CD4-positive, alpha-beta T cell (primary cell): ENCODE measurements around the gene KYNU. TPM values are rescaled to one million over a fixed set of nuclear protein-coding genes. Genes with fewer than 3 reads are reported as not detected.

Experiments
- ATAC-seq: fragments of 200-7000 bp; cut with Tn5 transposase; one replicate; pipeline ENCODE4 v1.10.0; 2022; ENCODE audit warnings: mild to moderate bottlenecking; ENCODE audit not compliant: poor library complexity
- CTCF ChIA-PET: fragments of 350-600 bp; sonication (Branson Sonifier 250); formaldehyde crosslinking; loops from one replicate; lab custom pipeline; 2021; ENCODE audit warnings: antibody characterized with exemption, inconsistent platforms; lab: Charles Lee
- POLR2A ChIA-PET: fragments of 350-600 bp; sonication (Branson Sonifier 250); formaldehyde crosslinking; loops from one replicate; lab custom pipeline; 2021; ENCODE audit warnings: antibody characterized with exemption, inconsistent platforms; lab: Charles Lee
- DNase-seq, 14 experiments: peaks; one replicate each; pipeline ENCODE4 v3.0.0-alpha.2; 2013 to 2020; ENCODE audit warnings: mixed read lengths in 2 of 14
- H3K27ac ChIP-seq, 2 donors: one replicate each; pipeline versions ENCODE4 v1.5.1 to v1.7.0; 2013; ENCODE audit warnings: low read length in 2 of 2, low read depth in 1 of 2, mild to moderate bottlenecking in 1 of 2
- H3K27me3 ChIP-seq, 2 experiments: 1 replicate in 1 of 2; 2 replicates in 1 of 2; pipeline versions ENCODE4 v1.6.1 to v1.7.0; 2013; ENCODE audit warnings: low read length in 2 of 2, control low read depth in 1 of 2, mild to moderate bottlenecking in 1 of 2, moderate library complexity in 1 of 2; ENCODE audit not compliant: insufficient read depth in 2 of 2, control insufficient read depth in 1 of 2
- H3K36me3 ChIP-seq: one replicate; pipeline ENCODE4 v1.6.1; 2013; ENCODE audit warnings: low read length, control low read depth; ENCODE audit not compliant: insufficient read depth
- H3K4me1 ChIP-seq: one replicate; pipeline ENCODE4 v1.6.1; 2013; ENCODE audit warnings: low read length, control low read depth; ENCODE audit not compliant: insufficient read depth
- H3K4me3 ChIP-seq: one replicate; pipeline ENCODE4 v1.5.1; 2013; ENCODE audit warnings: mild to moderate bottlenecking, low read length, moderate library complexity
- H3K9me3 ChIP-seq, 2 experiments: 1 replicate in 1 of 2; 2 replicates in 1 of 2; pipeline versions ENCODE4 v1.6.1 to v1.7.0; 2013; ENCODE audit warnings: low read length in 2 of 2, mild to moderate bottlenecking in 2 of 2, control low read depth in 1 of 2, moderate library complexity in 1 of 2; ENCODE audit not compliant: control insufficient read depth in 1 of 2, insufficient read depth in 1 of 2
- H3K27ac Mint-ChIP-seq: one replicate; pipeline ENCODE4 v1.8.0; 2020; ENCODE audit warnings: mixed read lengths
- H3K27me3 Mint-ChIP-seq: one replicate; pipeline ENCODE4 v1.8.0; 2021; ENCODE audit warnings: mixed read lengths
- H3K36me3 Mint-ChIP-seq: one replicate; pipeline ENCODE4 v1.8.0; 2021; ENCODE audit warnings: low read depth, mixed read lengths
- H3K4me1 Mint-ChIP-seq: one replicate; pipeline ENCODE4 v1.8.0; 2021; ENCODE audit warnings: low read depth, mixed read lengths
- H3K4me3 Mint-ChIP-seq: one replicate; pipeline ENCODE4 v1.8.0; 2020; ENCODE audit warnings: mild to moderate bottlenecking, mixed read lengths
- H3K9me3 Mint-ChIP-seq: one replicate; pipeline ENCODE4 v1.8.0; 2020; ENCODE audit warnings: mixed read lengths
- intact Hi-C, 2 experiments: fragments of 100-400 bp; cut with DNase I in 1 of 2; cut with micrococcal nuclease in 1 of 2; formaldehyde crosslinking; loops; one replicate each; pipeline versions ENCODE4 v1.15.1 to v1.9.0; 2023 to 2025; cut with DNase I, micrococcal nuclease
- total RNA-seq, 174 experiments: library from RNA in 2 of 174; stranded (reverse) in 2 of 174; gene quantifications; one replicate each; pipeline ENCODE4 v1.2.3 and lab custom pipeline; 2021 to 2026
- TF ChIP-seq, protein P1 (sequence below): fragments of 200-600 bp; IDR thresholded peaks from one replicate; pipeline ENCODE4 v1.8.0; 2022; ENCODE audit warnings: antibody characterized with exemption, mild to moderate bottlenecking

Gene KYNU
- total RNA-seq, 2 experiments from 2014 or later, result 0.38 to 0.50 TPM

DNA sequence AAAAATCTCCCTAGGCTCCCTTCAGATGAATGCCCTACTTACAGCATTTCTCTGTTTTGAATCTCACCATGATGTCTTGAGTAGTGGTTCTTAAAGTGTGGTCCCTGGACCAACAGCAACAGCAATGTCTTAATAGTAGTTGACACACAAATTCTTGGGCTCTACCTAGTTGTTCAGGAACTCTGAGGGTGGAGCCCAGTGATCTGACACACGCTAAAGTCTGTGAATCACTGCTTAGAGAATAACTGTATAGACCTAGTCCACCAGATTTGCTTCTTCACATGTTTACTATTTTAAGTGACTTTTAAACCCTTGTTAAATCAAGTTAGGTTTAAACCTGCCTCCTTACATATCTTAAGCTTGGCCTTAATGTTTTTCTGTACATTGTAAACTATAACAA is 204.2 kb downstream of the KYNU start:
- intact Hi-C loops, result no loop called here
- Mint-ChIP-seq H3K4me3 (no peak overlapping the region), H3K4me1 (peaks cover 19% of the 10 kb centered on the region), H3K36me3 (no peaks in the 10 kb centered on the region), H3K27ac (no peak overlapping the region), H3K27me3 (no peaks in the 10 kb centered on the region), H3K9me3 (no peaks in the 10 kb centered on the region)
- Histone ChIP-seq H3K4me3 (no peak overlapping the region), H3K4me1 (no peaks in the 10 kb centered on the region), H3K27me3 (no peaks in the 10 kb centered on the region), H3K27ac (no peak overlapping the region), H3K9me3 (no peaks in the 10 kb centered on the region), H3K36me3 (no peaks in the 10 kb centered on the region)
- ChIA-PET CTCF (no interaction called here), POLR2A (interaction anchor here (0.7 kb wide), 1 partner anchor 136 kb away, joined by 3 read pairs; no protein-coding TSS in a partner anchor)
- ATAC-seq (no peak), DNase-seq (no peak)
- TF ChIP-seq, protein P1, sequence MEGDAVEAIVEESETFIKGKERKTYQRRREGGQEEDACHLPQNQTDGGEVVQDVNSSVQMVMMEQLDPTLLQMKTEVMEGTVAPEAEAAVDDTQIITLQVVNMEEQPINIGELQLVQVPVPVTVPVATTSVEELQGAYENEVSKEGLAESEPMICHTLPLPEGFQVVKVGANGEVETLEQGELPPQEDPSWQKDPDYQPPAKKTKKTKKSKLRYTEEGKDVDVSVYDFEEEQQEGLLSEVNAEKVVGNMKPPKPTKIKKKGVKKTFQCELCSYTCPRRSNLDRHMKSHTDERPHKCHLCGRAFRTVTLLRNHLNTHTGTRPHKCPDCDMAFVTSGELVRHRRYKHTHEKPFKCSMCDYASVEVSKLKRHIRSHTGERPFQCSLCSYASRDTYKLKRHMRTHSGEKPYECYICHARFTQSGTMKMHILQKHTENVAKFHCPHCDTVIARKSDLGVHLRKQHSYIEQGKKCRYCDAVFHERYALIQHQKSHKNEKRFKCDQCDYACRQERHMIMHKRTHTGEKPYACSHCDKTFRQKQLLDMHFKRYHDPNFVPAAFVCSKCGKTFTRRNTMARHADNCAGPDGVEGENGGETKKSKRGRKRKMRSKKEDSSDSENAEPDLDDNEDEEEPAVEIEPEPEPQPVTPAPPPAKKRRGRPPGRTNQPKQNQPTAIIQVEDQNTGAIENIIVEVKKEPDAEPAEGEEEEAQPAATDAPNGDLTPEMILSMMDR, result no peak

DNA sequence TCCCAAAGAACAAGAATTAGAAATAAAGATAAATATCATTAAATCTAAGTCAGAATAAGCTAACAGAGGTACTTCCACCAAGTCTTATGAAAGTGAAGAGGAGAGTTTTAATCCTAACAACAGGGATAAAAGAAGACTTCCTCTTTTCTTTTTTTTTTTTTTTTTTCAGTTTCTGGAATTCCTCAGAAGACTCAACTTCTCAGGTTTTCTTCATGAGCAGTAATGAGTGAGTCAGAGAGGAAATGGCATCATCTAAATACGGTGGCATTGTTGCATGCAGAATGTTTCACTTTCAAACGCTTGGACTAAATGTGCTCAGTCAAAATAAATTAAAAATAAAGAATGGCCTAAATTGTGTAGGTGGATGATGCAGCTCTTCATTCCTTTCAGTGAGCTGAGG is 206.2 kb downstream of the KYNU start:
- Histone ChIP-seq H3K9me3 (no peaks in the 10 kb centered on the region), H3K4me1 (no peaks in the 10 kb centered on the region), H3K4me3 (no peak overlapping the region), H3K36me3 (no peaks in the 10 kb centered on the region), H3K27ac (no peak overlapping the region), H3K27me3 (no peaks in the 10 kb centered on the region)
- Mint-ChIP-seq H3K36me3 (no peaks in the 10 kb centered on the region), H3K4me1 (peaks cover 19% of the 10 kb centered on the region), H3K4me3 (no peak overlapping the region), H3K9me3 (no peaks in the 10 kb centered on the region), H3K27ac (no peak overlapping the region), H3K27me3 (no peaks in the 10 kb centered on the region)
- ATAC-seq, result no peak
- ChIA-PET POLR2A (interaction anchor here (0.6 kb wide), 1 partner anchor 10 kb away, joined by 4 read pairs; no protein-coding TSS in a partner anchor), CTCF (interaction anchor here (0.7 to 1.7 kb wide), 4 partner anchors 9 to 181 kb away, joined by 3 to 5 read pairs (median 3); no protein-coding TSS in a partner anchor)
- peak in 3 of 14 experiments; percentile 40 to 60 (median 54) for DNase-seq
- intact Hi-C loops, result no loop called here
- TF ChIP-seq, protein P1, result no peak

DNA sequence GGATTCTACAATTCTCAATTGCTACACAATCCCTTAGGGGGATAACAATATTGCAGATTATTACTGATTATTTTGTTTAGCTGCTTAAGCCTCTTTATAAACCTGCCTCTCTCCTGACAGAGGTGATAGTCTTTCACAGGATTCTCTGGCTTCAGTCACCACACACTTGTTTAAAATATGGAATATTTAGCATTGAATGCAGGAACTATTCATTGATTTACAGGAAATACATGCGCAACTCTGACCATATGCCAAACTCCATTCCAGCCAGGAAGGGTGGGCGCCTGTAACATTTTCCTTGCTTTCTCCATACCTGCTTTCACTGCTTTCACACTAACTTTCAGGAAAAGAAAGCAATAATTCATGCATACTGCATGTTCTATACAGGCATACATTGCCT is 207.0 kb downstream of the KYNU start:
- TF ChIP-seq, protein P1, result no peak

More for the DNA sequence above, 207.0 kb downstream of the KYNU start:
- Histone ChIP-seq H3K4me1 (no peaks in the 10 kb centered on the region), H3K36me3 (no peaks in the 10 kb centered on the region), H3K27me3 (no peaks in the 10 kb centered on the region), H3K9me3 (no peaks in the 10 kb centered on the region), H3K4me3 (no peak overlapping the region), H3K27ac (no peak overlapping the region)
- Mint-ChIP-seq H3K4me3 (no peak overlapping the region), H3K9me3 (no peaks in the 10 kb centered on the region), H3K4me1 (peaks cover 19% of the 10 kb centered on the region), H3K27ac (no peak overlapping the region), H3K27me3 (no peaks in the 10 kb centered on the region), H3K36me3 (no peaks in the 10 kb centered on the region)
- CTCF ChIA-PET, result interaction anchor here (1.4 kb wide), 1 partner anchor 175 kb away, joined by 5 read pairs; no protein-coding TSS in a partner anchor
- ATAC-seq (no peak), DNase-seq (no peak)
- intact Hi-C loops, result no loop called here
- POLR2A ChIA-PET, result no interaction called here
